GM12878 (cell line): ENCODE data around the gene GTPBP1.
A peak's percentile ranks its signal among the peaks of the same experiment; 100 is the strongest.

Experiments
- CHD2 ChIP-seq: IDR thresholded peaks from 2 replicates; pipeline ENCODE4 v1.6.1; 2011; ENCODE audit warnings: low read depth, low read length, improper control_type of control experiment, borderline replicate concordance
- CTCF ChIP-seq, 3 experiments: IDR thresholded peaks in 2 of 3; conservative IDR thresholded peaks in 1 of 3; 2 replicates each; pipeline ENCODE4 v1.5.1; 2011; ENCODE audit warnings: low read depth in 3 of 3, low read length in 3 of 3, mild to moderate bottlenecking in 3 of 3, control low read depth in 2 of 3, moderate library complexity in 2 of 3, inconsistent platforms in 1 of 3, mixed read lengths in 1 of 3; ENCODE audit not compliant: control insufficient read depth in 2 of 3, insufficient read depth in 1 of 3; ENCODE audit errors: extremely low read depth in 1 of 3
- EZH2 ChIP-seq: IDR thresholded peaks from 2 replicates; pipeline ENCODE4 v1.6.1; 2012; ENCODE audit warnings: low read depth, mild to moderate bottlenecking, control low read depth, inconsistent platforms, low read length, borderline replicate concordance; ENCODE audit not compliant: control insufficient read depth
- SMAD1 ChIP-seq: fragments of 450-650 bp; IDR thresholded peaks from 2 replicates; pipeline ENCODE4 v1.6.1; 2018; ENCODE audit warnings: mild to moderate bottlenecking, low read depth; ENCODE audit not compliant: partially characterized antibody
- TCF12 ChIP-seq: IDR thresholded peaks from 2 replicates; pipeline ENCODE4 v1.6.1; 2011; ENCODE audit warnings: low read depth, mild to moderate bottlenecking, low read length
- YY1 ChIP-seq: IDR thresholded peaks from 2 replicates; pipeline ENCODE4 v1.6.1; 2011; ENCODE audit warnings: low read depth, mild to moderate bottlenecking, low read length
- TF ChIP-seq, protein P1 (sequence below): IDR thresholded peaks from 2 replicates; pipeline ENCODE4 v1.6.1; 2012; ENCODE audit warnings: low read depth, low read length, improper control_type of control experiment

DNA sequence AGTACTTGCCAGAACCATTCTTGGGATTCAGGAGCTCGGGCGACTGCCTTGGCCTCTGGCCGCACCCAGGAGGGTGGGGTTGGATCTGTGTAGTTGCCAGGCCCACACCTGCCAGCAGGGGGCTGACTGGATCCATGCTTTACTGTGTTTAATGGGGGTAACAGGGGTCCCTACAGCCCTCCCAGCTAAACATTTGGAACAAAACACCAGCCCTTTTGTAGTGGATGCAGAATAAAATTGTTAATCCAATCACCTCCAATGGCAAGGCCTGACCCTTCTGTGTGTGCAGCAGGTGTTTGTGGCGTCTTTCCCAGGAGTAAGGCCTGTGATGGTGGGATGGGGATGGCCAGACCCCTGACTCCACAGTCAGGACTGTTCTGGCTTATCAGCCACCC, 27.6 kb downstream of the GTPBP1 start:
- no peak for TF ChIP-seq TCF12
- peak; percentile 74 to 86 (median 77) for TF ChIP-seq CTCF (IDR thresholded peaks at IDR 0.05 in 2 of 3, conservative IDR thresholded peaks at IDR 0.05 in 1 of 3; ENCODE audit: control insufficient read depth in 2 of 3, extremely low read depth in 1 of 3, insufficient read depth in 1 of 3, low read depth in 3 of 3, low read length in 3 of 3)
- TF ChIP-seq, protein P1, sequence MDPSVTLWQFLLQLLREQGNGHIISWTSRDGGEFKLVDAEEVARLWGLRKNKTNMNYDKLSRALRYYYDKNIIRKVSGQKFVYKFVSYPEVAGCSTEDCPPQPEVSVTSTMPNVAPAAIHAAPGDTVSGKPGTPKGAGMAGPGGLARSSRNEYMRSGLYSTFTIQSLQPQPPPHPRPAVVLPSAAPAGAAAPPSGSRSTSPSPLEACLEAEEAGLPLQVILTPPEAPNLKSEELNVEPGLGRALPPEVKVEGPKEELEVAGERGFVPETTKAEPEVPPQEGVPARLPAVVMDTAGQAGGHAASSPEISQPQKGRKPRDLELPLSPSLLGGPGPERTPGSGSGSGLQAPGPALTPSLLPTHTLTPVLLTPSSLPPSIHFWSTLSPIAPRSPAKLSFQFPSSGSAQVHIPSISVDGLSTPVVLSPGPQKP = no peak
- no peak for TF ChIP-seq SMAD1
- TF ChIP-seq EZH2 = no peak
- TF ChIP-seq YY1 = no peak
- TF ChIP-seq CHD2 = no peak
